SKM-1 (cell line): ENCODE data around the gene FRMD1.

ENCODE experiments used
- DNase-seq: peaks from one replicate; lab custom pipeline; 2025; ENCODE audit not compliant: unreplicated experiment; lab: John Stamatoyannopoulos, UW

The FRMD1 gene

DNA sequence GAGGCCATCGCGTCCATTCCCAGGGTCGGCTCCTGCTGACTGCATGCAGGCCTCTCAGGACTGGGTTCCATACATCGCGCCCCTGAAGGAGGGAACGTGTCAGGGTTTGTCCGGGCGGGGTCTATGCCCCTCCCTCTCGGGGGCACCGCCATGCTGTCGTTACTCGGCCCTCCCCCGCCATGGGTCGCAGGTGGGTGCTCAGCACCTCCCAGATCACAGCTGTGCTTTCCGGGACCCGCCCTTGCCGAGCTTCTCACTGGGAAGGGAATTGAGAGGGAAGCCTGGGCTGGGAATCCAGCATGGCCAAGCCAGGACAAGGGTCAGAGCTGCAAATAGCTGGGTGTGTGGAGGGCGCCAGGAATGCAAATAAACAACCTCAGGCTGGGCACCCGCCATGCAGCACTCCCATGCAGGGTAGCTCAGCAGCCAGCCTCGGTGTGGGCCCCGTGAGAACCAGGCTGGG lies at the start of gene FRMD1:
TSS of gene FRMD1 (minus strand) at position 270 of the 463 bp plus-strand sequence. CDS start at position 152, 118 bp downstream.
- DNase-seq = no peak

DNA sequence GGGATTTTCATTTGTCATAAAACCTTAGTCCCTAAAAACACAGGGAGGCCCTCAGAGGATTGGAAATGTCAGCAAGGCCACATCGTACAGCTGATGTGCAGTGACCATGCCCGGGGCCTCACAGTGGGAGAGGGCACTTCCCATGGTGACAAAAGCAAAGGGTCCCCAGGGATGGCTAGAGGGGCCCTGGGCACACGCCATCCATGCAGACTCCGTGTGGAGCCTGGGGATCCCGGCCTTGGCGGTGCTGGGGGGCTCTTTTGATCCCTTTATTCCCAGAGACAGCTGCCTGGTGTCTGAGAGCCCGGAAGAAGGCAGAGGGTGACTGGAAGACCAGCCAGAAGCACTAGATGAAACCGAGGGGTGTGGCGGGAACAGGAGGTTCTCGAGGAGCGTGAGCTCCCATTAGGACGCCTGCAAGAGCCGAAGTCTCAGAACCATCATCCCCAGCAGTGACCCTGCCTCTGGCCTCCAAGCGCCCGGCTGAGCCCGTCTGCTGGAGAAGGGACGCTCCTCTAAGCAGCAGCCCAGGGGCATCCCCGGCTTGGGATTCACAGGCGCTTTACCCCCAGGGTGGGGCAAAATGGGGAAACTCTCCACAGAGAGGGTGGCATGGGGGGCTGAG lies 49.1 kb upstream of the FRMD1 start:
- no peak for DNase-seq

DNA sequence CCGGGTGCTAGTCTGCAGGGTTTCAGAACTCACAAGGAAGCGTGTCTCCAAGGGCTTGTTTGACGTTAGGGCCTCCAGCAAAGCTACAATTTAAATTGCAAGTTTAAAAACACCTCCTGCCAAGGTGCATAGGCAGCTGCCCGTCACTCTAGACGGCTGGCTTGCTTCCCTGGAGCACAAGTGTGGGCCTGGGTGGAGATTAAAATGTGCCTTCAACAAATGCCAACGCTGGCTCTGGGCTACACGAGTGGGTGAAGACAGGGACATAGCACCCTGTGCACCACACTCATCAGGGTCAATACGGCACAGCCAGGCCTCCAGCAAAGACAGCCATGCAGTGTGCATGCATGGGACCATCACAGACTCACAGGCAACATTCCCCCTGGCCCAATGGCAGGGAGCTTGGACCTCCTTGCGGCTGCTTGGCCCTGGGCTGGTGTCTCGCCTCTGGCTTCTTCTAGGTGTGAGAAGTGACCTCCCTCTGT lies 48.4 kb upstream of the FRMD1 start:
- DNase-seq = no peak

DNA sequence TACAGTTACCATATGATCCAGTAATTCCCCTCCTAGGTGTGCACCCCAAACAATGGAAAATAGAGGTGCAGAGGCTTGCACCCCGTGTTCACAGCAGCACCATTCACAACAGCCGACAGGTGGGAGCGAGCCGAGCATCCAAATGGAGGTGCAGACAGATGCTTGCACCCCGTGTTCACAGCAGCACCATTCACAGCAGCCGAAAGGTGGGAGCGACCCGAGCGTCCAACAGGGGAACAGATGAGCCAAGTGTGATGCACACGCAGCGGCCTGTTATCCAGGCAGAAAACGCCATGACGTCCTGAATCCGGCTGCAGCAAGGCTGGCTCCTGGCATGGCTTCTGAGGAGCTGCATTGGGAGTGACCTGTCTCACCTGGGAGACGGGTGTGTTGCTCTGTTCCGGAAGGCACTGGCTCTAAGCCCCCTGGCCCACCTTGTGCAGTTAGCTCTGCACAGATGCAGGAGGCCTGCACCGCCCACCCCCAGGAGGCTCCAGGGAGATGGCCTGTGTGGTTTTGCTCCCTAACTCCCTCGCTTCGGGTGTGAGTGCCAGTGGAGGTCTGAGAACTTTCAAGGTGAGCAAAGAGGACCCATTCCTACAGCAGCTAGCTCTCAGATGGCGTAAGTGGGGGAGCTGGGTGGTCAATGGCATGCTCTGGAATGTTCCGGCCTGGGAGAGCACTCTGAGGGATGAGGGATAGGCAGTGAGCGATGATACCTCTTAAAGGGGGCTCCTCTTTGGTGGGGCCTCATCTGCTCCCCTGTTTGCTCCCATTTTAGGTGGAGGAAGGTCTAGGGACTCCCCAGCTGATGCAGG lies 47.8 kb upstream of the FRMD1 start:
- no peak for DNase-seq

DNA sequence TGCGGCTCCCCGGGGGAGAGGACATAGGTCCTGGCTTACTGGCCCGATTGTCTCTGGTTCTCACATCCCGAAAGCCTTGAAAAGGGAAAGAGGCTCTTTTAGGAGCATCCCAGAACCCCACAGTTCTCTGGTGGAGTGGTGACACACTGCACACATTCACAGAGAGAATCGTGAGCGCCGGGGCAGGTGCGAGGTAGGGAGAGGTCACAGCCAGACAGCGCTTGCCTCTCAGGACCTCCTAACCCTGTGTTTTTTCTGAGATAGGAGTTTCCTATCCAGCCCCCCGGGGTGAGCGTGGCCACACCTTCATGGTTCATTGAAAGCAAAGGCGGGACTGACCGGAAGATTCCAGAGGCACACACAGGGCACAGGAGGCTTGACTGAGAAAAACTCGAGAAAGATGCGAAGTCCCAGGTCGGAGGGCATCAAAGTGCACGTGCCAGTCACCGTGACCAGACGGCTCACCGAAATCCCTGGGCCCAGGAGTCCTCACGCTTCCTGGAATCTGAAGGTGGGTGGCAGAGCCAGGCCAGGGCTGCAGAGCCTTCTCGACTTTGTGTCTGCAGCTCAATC lies 46.5 kb upstream of the FRMD1 start:
- DNase-seq = no peak

DNA sequence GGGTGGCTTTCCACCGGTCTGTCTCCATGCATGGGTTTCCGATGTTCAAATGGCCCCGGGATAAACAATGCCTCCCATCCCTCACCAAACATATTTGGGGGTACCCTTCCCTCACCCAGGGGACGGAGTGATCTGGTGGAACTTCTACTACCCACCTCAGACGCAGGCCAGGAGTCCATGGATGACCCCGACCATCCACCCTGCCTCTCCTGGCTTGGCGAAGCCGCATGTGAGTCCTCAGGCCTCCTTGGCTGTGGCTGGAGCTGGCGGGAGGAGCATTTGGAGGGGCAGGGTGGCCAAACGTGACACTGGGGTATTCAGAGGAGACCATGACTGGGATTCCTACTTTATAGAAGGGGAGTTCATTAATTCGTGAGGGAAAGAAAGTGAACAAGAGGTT lies 45.9 kb upstream of the FRMD1 start:
- DNase-seq = no peak

DNA sequence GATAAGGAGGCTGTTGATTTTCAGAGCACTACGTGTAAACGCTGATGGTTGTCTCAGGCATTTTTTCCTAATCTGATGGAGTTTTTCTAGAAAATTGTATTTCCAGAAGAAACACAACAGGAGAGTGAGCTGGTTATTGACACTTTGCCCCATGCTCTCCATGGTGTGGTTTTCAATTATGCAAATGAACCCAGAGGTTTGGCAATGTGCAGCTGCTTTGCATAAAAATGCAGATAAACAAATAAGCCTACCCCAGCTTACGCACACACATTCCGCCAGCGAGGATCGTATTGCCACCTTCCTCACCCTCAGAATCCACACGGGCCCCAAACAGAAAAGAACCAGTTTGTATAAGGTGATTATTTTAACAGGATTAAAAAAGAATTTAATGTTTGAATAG lies 45.1 kb upstream of the FRMD1 start:
- no peak for DNase-seq

DNA sequence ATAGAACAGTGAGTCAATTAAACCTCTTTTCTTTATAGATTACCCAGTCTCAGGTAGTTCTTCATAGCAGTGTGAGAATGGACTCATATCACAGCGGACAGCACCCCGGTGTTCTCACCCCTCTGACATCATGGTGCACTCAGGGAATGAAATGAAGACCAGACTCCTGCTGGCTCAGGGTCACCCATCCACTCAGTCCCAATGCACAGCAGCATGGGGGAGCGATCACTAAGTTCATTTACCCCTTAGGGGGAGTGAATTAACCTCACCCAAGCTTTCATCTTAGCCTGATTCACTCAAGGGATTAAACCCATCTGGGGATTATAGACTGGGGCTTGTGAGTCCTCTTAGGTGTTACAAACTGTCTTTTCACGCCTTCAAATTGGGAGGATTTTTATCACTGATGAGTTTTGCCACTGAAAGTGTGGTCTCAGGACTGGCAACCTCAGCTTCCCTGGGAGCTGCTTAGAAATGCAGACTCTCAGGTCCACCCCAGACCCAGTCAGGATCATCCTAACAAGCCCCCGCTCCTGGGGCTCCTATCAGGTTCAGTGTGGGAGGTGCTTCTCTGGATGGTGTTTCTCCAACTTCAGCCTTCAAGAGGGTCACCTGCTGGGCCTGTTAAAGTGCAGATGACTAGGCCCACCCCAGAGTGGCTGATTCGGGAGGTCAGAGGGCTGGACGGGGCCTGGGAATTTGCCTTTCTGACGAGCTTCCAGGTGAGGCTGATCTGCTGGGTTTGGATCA lies 44.3 kb upstream of the FRMD1 start:
- no peak for DNase-seq

DNA sequence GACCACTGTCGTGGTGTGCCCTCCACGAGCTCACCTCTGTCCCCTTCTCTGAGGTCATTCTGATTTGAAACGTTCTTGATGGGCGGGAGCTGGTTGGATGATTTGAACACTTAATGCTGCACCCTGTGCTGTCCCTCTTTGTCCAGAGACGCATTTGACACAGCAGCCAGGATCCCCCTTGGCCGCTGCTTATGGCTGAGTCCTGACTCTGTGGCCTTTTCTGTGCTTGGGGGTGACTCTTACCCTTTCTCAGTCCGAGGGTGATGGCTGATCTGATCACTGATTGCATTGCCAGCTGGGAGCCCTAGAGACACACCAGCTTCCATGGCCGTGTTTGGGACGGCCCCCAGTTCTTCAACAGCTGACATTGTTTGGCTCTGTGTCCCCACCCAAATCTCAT lies 43.5 kb upstream of the FRMD1 start:
- no peak for DNase-seq

DNA sequence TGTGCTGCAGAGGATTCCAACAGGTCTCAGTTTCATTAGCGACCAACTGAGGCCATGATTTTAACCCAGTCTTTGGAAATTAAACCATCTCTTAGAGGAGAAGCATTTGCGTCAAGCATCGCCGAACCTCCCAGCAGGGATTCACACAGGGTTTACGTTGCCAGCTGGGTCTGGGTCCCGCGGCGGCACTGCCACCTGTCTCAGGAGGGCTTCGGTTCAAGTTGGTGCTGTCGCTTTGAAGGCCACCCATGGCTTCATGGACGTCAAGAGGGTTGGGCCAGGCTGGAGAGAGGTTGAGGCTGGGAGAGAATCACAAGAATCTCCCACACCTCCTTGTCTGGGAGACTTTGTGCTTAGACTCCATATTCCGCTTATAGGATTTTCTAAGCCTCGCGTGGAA lies 43.0 kb upstream of the FRMD1 start:
- DNase-seq = no peak

DNA sequence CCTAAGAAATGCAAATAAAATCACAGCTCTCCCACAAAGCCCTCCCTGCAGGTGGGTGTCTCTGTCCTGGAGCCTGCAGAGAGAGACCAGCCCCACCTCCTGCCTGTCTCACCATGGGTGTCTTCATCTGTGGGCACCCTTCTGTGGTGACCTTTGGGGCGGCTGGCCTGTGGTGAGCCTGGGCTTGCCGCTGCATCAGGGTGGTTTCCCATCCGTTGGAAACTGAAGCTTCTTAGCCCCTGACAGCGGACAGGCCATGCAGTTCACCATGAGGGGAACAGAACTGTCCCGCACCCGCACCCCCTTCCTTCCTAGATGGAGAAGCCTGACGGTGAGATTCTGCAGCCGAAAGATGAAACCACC lies 42.3 kb upstream of the FRMD1 start:
- DNase-seq = no peak

DNA sequence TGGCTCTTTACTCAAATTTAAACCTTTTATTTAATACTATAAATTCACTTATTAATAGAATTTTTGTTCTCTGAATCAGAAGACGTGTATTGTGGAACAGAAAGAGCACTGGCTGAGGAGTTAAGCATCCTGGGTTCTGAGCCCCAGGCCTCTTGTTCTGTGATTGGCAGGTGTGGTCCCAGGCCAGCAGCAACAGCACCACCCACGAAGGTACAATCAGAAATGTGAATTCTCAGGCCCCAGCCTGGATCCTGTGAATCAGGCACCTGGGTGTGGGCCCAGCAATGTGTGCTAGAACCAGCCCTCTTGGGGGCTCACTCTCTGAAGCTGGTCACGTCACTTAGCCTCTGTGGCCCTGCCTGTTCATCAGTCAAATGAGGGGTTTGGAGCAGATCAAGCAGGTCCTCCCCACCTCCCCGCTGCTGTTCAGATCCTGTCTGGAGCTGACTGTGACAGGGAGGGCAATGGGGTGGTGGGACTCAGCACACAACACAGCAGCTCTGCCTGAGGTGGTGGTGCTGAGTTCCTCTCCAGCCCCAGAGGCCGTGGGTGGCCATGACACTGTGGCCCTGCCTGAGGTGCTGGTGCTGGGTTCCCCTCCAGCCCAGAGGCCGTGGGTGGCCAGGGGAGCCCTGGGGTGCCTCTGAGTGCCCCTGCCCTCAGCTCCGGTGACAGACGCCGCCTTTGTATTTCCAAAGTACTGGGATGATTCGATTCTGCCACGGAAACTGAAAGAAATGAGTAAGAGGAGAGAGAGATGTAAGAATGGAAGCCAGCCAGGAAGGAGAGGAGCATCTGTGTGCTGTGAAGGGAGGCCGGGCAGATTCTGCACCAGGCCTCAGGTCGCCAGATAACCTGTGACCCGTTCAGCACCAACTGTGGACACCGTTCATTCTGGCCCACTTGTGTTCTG lies 41.6 kb upstream of the FRMD1 start:
- no peak for DNase-seq

DNA sequence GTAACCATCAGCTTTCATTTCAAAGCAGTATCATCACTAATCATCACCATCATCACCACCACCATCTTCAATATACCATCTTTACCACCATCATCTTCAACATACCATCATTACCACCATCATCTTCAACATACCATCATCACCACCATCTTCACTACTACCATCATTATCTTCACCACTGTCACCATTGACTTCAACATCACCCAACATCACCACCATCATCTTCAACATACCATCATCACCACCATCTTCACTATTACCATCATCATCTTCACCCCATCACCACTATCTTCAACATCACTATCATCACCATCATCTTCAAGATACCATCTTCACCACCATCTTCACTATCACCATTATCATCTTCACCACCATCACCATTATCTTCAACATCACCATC lies 40.5 kb upstream of the FRMD1 start:
- no peak for DNase-seq

DNA sequence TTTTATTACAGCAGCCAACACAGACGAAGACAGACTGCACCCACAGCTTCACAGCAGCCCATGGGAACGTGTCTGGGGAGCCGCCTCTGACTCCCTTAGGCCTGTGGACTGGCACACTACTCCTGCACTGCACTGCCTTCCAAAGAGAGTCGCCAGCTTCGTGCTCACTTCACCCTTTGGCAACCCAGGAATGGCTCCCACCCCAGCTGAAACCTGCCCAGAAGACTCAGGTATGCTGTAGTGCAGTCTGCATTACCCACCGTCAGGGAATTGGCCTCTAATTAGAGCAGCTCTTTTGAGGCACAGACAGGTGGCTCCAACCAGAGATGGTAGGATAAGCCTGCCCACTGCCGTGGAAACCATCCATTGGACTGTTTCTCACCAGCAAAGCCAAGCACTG lies 39.9 kb upstream of the FRMD1 start:
- no peak for DNase-seq

DNA sequence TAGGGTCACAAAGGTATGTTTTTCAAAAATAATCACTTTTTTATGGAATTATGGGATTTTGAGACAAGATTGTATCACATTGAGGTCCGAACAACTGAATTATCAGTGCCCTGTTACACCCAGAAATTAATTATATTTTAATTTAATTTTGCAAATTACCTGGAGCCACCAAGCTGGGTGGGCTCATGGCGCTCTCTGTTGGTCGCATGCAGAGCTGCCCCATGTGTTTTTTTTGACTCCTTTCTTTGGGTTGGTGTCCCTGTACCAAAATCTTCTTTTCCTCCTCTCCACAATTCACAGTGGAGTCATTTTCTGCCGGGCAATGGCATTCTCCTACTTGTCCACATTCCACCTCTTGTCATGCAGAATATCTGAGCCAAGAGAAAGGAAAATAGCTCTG lies 38.9 kb upstream of the FRMD1 start:
- no peak for DNase-seq

DNA sequence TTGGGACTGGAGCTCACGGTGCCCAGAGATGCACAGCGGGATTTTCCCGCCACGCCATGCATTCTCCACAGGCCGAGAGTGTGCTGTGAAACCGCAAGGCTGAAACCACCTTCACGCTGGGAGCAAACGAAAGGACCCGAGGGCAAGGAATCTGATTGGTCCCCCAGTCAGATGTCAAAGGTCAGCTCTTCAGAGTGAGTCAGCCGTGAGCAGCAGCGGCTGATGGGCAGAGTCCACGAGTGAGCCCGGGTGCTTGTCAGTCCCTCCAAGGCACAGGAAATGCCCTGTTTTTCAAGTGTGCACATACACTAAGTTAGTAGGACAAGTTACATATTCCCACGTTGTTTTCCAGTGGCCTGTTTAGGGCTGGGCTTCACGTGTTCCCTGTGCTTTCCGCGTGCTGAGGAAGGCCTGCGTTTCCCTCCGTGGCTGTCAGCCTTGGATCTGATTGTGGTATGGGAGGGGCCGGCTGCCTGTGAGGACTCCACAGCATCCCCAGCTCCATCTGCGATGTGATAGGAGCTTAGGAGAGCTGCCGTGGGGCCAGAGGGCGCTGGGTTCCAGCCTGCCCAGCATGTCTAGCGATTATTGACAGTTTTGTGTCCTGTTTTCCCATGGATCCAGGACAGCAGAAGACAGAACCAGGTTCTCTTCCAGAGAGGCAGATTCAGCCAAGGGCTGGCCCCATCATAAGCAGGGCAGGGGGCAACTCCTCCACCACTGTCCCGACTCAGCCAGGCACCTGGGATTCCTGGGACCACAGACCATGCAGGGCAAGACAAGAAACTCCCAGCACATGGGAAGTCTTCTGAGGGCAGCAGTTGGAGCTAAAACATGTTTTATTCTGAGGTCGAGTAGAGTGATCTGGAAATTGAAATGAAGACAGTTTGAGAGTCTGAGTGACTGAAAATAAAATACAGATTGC lies 38.2 kb upstream of the FRMD1 start:
- no peak for DNase-seq

DNA sequence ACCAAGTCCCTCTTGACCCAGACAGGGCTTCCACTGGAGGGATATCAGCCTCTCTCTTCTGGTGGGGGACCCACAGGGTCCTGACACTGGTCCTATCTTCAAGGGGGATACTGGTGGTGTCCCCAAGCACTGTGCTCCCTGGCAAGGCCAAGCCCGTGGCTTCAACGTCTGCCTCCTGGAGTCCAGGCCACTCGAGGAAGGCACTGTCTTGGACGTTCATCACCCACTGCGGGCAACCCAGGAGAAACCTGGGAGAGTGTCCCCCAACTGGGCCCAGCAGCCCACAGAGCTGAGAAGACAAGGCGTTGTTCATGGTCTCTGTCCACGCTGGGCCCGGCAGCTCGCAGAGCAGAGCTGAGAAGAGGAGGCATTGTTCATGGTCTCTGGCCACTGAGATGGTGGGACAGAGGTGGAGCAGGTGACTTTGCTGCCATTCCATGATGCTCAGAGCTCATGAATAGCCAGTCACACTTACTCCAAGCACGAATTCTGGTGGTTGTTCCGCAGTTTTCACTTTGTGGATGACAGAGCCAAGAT lies 37.5 kb upstream of the FRMD1 start:
- DNase-seq = no peak

DNA sequence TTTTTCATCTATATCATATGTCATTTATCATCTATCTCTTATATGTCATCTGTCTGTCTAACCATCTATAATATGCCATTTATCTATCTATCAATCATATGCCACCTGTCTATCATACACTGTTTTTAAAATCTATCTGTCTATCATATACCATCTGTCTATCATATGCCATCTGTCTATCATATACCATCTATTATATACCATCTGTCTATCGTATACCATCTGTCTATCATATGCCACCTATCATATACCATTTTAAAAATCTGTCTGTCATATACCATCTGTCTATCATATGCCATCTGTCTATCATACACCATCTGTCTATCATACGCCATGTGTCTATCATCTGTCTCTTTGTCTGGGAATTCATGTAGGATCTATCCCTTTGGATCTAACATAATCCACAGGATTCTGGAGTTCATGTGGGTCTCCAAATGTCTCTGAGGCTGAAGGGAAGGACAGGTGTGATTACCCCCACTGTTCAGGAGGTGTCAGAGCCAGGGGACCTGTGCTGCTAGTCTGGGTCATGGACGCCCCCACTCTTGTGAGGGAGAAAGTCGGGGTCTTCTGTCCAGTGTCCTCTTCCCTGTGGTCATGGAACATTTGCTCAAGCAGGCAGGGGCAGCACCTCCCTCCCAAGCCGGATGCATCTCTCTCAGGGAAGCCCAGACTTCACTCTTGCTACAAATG lies 36.9 kb upstream of the FRMD1 start:
- DNase-seq = no peak

DNA sequence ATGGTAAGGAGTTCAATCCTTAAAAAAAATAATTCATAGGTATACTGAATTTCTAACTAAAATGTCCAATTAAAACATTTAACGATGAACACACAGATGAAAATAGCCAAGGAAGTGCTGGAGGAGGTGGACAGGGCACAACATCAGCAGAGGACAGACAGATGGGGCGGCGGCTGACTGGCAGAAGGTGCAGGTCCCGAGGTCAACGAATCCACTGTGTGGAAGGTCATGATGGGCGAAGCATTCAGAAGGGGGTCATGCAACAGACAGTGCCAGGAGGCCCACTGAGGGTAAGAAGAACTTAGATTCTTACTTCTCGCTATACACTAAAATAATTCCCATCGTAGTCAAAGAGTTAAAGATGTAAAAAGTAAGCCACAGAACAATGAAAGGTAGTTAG lies 34.2 kb upstream of the FRMD1 start:
- DNase-seq = no peak
